Activated naive CD4-positive, alpha-beta T cell treated with Interleukin-2 at 50 U/mL for 16 hours (primary cell): ENCODE data around the gene SHROOM3.

ENCODE experiments used
- DNase-seq: peaks from one replicate; pipeline ENCODE4 v3.0.0-alpha.2; 2020

The SHROOM3 gene

DNA sequence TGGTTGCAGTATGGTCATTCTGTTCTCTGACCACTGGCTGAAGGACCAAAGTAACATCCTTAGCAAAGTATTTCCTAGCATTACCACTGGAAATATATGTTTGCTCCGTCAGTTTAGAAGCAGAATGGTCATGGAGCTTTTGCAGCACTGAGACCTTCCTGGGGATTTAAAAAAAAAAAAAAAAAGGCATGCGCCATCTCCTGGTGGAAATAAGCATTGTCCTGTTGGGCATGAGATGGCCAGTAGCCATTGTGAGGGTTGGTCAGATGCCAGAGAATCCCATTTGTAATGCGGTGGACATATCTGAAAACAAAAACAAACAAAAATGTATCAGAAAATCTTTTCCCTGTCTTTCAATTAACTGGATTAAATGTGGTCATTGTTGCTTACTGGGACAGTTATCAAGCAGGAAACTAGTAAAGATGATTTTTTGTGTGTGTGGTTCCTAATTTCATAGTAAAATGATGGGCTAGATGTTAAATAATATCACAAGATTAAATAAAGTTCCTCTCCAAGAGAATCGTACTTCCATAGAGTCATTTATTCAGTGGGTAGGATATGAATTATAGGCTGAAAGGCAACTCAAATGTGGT, 323.4 kb downstream of the SHROOM3 start:
- DNase-seq: no peak

DNA sequence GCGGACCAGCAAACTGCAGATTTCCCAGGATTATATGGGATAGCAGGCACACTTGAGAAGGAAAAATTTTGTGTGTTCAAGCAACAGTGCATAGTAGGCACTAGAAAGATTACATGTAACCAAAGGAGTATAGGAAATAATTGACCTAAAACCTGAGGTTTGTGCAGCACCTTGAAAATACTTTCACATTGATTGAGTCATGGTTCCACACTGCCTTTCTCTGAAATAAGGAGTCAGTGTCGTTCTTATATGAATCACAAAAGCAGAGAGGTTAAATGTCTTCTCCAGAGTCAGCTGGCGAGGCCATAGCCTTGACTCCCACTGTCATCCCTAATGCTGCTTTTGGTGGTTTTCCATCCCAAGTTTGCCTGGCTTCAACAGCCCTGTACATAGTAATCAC, 324.0 kb downstream of the SHROOM3 start:
- DNase-seq: no peak

GRCh38 chr4:76760193-76760592, 325.2 kb downstream of the SHROOM3 start:
- no peak for DNase-seq

- DNase-seq: no peak
Measured at GRCh38 chr4:76762137-76763130, 327.4 kb downstream of the SHROOM3 start.

- no peak for DNase-seq
Measured at GRCh38 chr4:76764251-76764650, 329.2 kb downstream of the SHROOM3 start.

DNA sequence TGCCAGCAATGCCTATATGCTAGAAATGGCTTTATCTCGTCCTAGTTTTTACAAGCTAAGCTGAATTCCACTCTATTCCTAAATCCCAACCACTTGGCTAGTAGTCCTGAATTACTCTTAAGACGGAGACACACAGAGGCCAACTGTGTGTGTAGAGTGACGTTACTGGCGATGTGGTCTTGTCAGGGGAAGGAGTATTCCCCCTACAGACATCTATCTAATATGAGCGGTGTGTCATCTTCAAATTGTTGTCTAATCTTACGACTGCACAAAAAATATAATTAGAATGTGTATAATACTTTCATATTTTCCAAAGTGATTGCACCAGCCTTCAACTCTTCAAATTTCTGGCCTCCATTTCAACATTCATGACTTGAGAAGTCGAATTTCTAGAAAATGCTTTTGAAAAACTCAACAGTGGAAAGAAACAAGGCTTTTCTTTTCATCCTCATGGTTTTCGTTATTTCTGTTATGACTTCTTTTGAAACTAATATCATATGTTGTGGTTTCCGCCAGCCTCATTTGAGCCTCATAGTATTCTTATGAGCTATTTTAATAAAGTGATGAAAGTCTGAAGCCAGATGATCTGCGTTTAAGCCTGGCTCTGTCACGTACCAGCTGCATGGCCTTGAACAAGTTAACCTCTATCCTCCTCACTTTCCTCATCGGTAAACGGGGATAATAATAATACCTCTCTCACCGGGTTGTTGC, 330.6 kb downstream of the SHROOM3 start:
- no peak for DNase-seq

DNA sequence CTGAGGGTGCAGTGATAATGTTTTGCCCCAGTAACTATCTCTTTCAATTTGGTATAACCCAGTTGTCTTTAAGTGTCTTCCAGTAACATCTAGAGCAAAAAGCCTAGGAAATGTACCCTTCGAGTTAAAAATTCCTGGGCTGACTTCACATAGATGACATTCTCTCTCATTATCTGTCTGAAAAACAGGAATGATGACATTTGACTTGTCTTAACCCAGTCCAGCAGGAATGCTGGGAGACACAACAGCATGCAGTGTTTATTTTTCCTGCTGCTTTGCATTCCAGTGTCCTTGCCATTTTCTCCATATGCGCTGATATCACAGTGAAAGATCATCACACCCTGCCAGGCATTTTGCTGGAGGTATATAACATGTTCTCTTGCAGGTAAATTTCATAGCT, 333.0 kb downstream of the SHROOM3 start:
- no peak for DNase-seq

DNA sequence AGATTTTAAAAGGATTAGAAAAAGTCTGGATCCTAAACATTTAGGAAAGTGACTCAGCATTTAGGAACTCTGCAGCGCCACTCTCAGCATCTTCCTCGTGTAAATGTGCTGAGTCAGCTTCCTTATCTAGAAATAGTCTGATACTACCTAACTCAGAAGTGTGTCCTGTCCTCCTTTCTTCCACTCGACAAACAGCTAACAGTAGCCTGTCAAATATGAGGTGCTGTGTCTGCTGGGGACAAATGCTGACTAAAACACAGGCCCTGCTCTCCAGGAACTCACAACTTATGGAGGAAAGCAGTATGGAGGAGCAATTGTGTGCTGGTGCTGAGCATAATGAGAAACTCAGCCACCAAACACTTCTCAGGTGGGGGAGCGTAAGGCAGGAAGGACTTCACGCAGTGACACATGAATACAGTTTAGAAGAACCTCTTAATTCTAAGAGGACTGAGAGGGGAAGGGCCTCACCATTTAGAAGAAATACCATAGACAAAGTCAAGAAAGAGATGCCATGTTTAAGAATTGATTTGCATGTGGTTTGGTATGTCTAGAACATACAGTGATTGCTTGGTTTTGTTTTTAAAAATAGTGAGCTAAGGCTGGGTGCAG, 337.6 kb downstream of the SHROOM3 start:
- no peak for DNase-seq

- no peak for DNase-seq
Measured at GRCh38 chr4:76773766-76774165, 338.7 kb downstream of the SHROOM3 start.

GRCh38 chr4:76779740-76780459, 344.9 kb downstream of the SHROOM3 start:
- no peak for DNase-seq

- DNase-seq: no peak
Measured at GRCh38 chr4:76780781-76781697, 346.0 kb downstream of the SHROOM3 start.

GRCh38 chr4:76781698-76782595, 346.9 kb downstream of the SHROOM3 start:
- DNase-seq: no peak

GRCh38 chr4:76782837-76783236, 347.8 kb downstream of the SHROOM3 start:
- DNase-seq: no peak

- no peak for DNase-seq
Measured at GRCh38 chr4:76783836-76784235, 348.8 kb downstream of the SHROOM3 start.

DNA sequence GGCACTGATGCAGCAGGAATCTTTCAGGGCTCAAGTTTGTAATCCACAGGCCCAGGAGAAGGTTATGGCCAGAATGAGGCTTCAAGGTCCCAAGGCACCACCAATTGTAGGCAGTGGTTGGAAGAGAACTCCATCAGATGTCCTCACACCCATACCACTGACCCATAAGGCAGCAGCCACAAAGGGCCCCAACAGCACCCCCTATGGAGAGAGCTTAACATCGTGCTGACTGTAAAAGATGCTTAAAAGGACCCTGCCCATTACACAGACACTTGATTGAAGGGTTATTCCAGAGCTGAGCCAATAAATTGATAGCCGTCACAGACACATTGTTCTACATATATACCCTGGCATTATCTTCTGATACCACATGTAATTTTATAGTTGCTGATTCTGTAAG, 349.2 kb downstream of the SHROOM3 start:
- DNase-seq: no peak

DNA sequence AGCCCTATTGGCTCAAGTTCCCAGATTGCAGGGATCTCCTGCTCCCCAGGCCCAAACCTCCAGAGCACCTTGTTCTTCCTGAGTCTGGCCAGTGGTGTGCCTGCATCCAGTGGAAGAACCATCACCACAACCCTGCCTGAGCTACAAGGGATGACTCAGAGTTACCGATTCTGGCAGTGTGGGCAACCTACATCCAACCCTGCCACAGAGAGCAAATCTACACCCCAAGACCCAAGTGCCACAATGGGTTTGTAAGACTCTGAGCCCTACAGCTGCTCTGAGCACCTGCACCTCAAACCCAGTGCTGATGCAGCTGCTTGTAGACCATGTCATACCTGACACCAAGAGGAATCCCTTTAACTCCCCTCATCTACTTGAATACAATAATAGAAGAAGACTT, 352.9 kb downstream of the SHROOM3 start:
- no peak for DNase-seq

GRCh38 chr4:76790377-76790776, 355.3 kb downstream of the SHROOM3 start:
- DNase-seq: no peak

DNA sequence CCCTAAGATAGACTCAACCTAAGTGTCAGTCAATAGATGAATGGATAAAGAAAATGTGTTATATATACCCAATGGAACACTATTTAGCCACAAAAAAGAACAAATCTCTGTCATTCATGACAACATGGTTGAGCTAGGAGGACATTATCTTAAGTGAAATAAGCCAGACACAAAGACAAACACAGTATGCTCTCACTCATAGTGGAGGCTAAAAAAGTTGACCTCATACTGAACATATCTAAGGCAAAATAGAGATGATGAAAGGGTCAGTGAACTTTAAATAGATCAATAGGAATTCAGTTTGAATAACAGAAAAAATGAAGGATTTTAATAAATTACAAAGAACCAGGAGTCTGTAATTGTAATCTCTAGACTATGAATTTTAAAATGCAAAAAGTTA, 356.4 kb downstream of the SHROOM3 start:
- no peak for DNase-seq

DNA sequence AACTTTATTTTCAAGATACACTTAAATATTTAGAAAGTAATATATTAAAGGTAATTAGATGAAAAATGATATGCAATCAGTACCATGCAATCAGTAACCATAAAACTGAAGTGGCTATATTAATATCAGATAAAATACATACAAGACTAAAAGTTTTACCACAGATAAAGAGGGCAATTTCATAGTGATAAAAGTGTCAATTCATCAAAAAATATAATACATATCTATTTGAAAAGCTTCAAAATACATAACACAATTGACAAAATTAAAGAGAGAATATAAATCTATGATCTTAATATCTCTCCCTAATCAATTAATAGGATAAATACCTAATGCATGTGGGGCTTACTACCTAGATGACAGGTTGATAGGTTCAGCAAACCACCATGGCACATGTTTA, 357.4 kb downstream of the SHROOM3 start:
- DNase-seq: no peak

DNA sequence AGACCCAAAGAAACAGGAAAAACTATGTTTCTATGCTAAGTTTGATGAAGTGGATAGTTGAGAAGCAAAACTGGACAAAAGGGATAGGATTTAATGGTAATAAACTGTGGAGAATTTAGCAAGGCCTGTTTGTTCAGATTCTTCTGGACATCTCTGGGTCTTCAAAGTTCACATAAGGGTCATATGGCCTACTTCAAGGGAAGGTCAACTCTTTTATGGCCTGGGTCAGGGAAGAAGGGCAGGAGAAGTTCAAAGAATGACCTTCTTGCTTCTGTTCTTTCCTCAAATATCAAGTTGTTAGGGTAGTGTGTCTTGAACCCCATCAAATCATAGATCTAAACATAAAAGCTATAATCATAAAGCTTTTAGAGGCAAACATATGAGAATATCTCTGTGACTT, 360.2 kb downstream of the SHROOM3 start:
- no peak for DNase-seq
